Pancreas (tissue), 10 donors: ENCODE results near the gene ETS2. TPM values are rescaled to one million over a fixed set of nuclear protein-coding genes. Genes with fewer than 3 reads are reported as not detected.

Experiments used
- ATAC-seq, 4 donors: fragments of 200-7000 bp; cut with Tn5 transposase; one replicate each; pipeline versions ENCODE4 v1.8.0 to v1.9.1; 2020; ENCODE audit warnings: mild to moderate bottlenecking in 4 of 4, moderate library complexity in 4 of 4
- DNase-seq, 6 donors: peaks; one replicate each; pipeline ENCODE4 v3.0.0-alpha.2; 2020
- FAIRE-seq: peaks from 2 replicates; lab custom pipeline; 2012; peaks lifted over from hg19 to GRCh38; lab: Jason Lieb, UNC
- H3K27ac ChIP-seq, 4 donors: fragments of 200-600 bp; sonication (generic); 1 replicate in 3 of 4; 2 replicates in 1 of 4; pipeline versions ENCODE4 v1.5.0 to v1.8.0; 2020
- H3K27me3 ChIP-seq, 4 donors: fragments of 200-600 bp; one replicate each; pipeline ENCODE4 v1.8.0; 2021
- H3K36me3 ChIP-seq, 3 donors: fragments of 200-600 bp; sonication (generic) in 1 of 3; one replicate each; pipeline versions ENCODE4 v1.5.0 to v1.8.0; 2020 to 2021
- H3K4me1 ChIP-seq, 3 donors: fragments of 200-600 bp; one replicate each; pipeline ENCODE4 v1.8.0; 2021
- H3K4me3 ChIP-seq, 4 donors: fragments of 200-600 bp; sonication (generic) in 2 of 4; one replicate each; pipeline versions ENCODE4 v1.5.0 to v1.8.0; 2020 to 2021
- H3K9me3 ChIP-seq, 4 donors: fragments of 200-600 bp; one replicate each; pipeline ENCODE4 v1.8.0; 2021
- CTCF ChIP-seq, 4 donors: fragments of 200-600 bp; sonication (generic) in 3 of 4; IDR thresholded peaks; one replicate each; pipeline versions ENCODE4 v1.5.0 to v1.8.0; 2021; ENCODE audit warnings: antibody characterized with exemption in 4 of 4
- WGBS, 2 donors: extraction: QIAGEN DNeasy Blood & Tissue Kit; methylation state at CpG; one replicate each; pipeline ENCODE4 v1.1.7; 2013; 5-methylcytosine and 5-hydroxymethylcytosine counted together
- intact Hi-C, 3 donors: fragments of 100-400 bp; cut with DNase I; formaldehyde crosslinking; loops; one replicate each; pipeline versions ENCODE4 v1.11.1 to v1.14.2; 2022
- polyA plus RNA-seq, 2 donors: library from polyadenylated mRNA; stranded (reverse); fragments of 200-250 nt; gene quantifications; one replicate each; pipeline ENCODE4 v1.2.3, GENCODE V29; 2013
- total RNA-seq, 6 donors: library from RNA; stranded (reverse); fragmentation: NEBNext Ultra II Directional in 4 of 6; extraction: Animal tissue kit (Norgen Biotek cat#: 25700) in 4 of 6; gene quantifications; one replicate each; pipeline versions ENCODE4 v1.2.1 to v1.2.4, GENCODE V29; 2021 to 2023
- donor health status: healthy with polysubstance abuse.
- donor health status: DM: no; HTN: no; CAD: no; lungs with moderate emphysema.
- donor health status: DM: no; HTN: no; CAD: no.
- donor health status: control.
- donor health status: control.
- donor health status: Bipolar disorder and iron deficiency.
- donor health status: DM: yes; HTN: yes; CAD: no.
- donor health status: DM: no; HTN: no; CAD: no.
- donor health status: DM: no; HTN: no; CAD: no.
- donor health status: DM: yes; HTN: yes; CAD: no.

Gene ETS2
- total and polyA plus RNA-seq, 8 donors, result 10.6 to 30.0 (median 17.9) TPM

GRCh38 chr21:38811257-38811656, 5.5 kb downstream of the ETS2 start:
- FAIRE-seq (no peak), ATAC-seq (peak in 1 of 4 donors; percentile 4), DNase-seq (no peak)
- WGBS, 2 donors, result 75 to 80% methylated on average over 8 of the region's 8 CpGs
- Histone ChIP-seq H3K27me3 (no peaks in the 10 kb centered on the region), H3K4me1 (no peaks in the 10 kb centered on the region), H3K9me3 (no peaks in the 10 kb centered on the region), H3K27ac (no peak overlapping the region), H3K36me3 (peaks cover 8 to 22% (median 15%) of the 10 kb centered on the region in 3 donors), H3K4me3 (no peak overlapping the region)
- TF ChIP-seq CTCF (IDR thresholded peaks at IDR 0.05), result no peak
- intact Hi-C loops, result no loop called here

GRCh38 chr21:38813143-38813542, 7.4 kb downstream of the ETS2 start:
- TF ChIP-seq CTCF (IDR thresholded peaks at IDR 0.05), result no peak
- Histone ChIP-seq H3K4me1 (no peaks in the 10 kb centered on the region), H3K27me3 (no peaks in the 10 kb centered on the region), H3K36me3 (peaks cover 8 to 41% (median 18%) of the 10 kb centered on the region in 3 donors), H3K4me3 (no peak overlapping the region), H3K27ac (no peak overlapping the region), H3K9me3 (no peaks in the 10 kb centered on the region)
- WGBS, 2 donors, result 79 to 87% methylated on average over 2 of the region's 2 CpGs
- no peak for FAIRE-seq
- no peak for ATAC-seq
- no peak for DNase-seq
- intact Hi-C loops, result no loop called here

GRCh38 chr21:38813547-38813946, 7.8 kb downstream of the ETS2 start:
- Histone ChIP-seq H3K9me3 (no peaks in the 10 kb centered on the region), H3K27ac (no peak overlapping the region), H3K36me3 (peaks cover 8 to 45% (median 18%) of the 10 kb centered on the region in 3 donors), H3K4me1 (no peaks in the 10 kb centered on the region), H3K4me3 (no peak overlapping the region), H3K27me3 (no peaks in the 10 kb centered on the region)
- no peak for TF ChIP-seq CTCF (IDR thresholded peaks at IDR 0.05)
- FAIRE-seq (no peak), DNase-seq (no peak), ATAC-seq (peak in 1 of 4 donors; percentile 37)
- 81 to 83% methylated on average over 8 of the region's 8 CpGs for WGBS, 2 donors
- intact Hi-C loops, result no loop called here

- ATAC-seq (no peak), DNase-seq (no peak), FAIRE-seq (no peak)
- WGBS, 2 donors, result 90 to 94% methylated on average over 16 of the region's 16 CpGs
- no peak for TF ChIP-seq CTCF (IDR thresholded peaks at IDR 0.05)
- no peaks in the 10 kb centered on the region for H3K9me3 ChIP-seq
- H3K4me1 ChIP-seq, result no peaks in the 10 kb centered on the region
- H3K27me3 ChIP-seq, result no peaks in the 10 kb centered on the region
- H3K36me3 ChIP-seq, result peaks cover 11 to 53% (median 24%) of the 10 kb centered on the region in 3 donors
- no peak overlapping the region for H3K27ac ChIP-seq
- no peak overlapping the region for H3K4me3 ChIP-seq
- intact Hi-C loops, result no loop called here
These were observed 8.7 kb downstream of the ETS2 start for GRCh38 chr21:38814126-38815059.

GRCh38 chr21:38815060-38815405, 9.3 kb downstream of the ETS2 start:
- 78 to 84% methylated on average over 2 of the region's 2 CpGs for WGBS, 2 donors
- no peak for DNase-seq
- Histone ChIP-seq H3K36me3 (peaks cover 14 to 59% (median 29%) of the 10 kb centered on the region in 3 donors), H3K4me1 (no peaks in the 10 kb centered on the region), H3K4me3 (no peak overlapping the region), H3K27ac (no peak overlapping the region), H3K9me3 (no peaks in the 10 kb centered on the region), H3K27me3 (no peaks in the 10 kb centered on the region)
- no peak for TF ChIP-seq CTCF (IDR thresholded peaks at IDR 0.05)
- no peak for FAIRE-seq
- no peak for ATAC-seq
- intact Hi-C loops, result no loop called here
